HEK293 (cell line): ENCODE measurements around the gene PCNX4.

Source experiments
- CTCF ChIA-PET: fragments of 350-600 bp; formaldehyde crosslinking; extraction: SDS; loops from one replicate; lab custom pipeline; 2021; ENCODE audit warnings: antibody characterized with exemption; lab: Yijun Ruan, JAX
- POLR2A ChIA-PET: fragments of 300-600 bp; formaldehyde crosslinking; extraction: SDS; loops from one replicate; lab custom pipeline; 2020; ENCODE audit warnings: antibody characterized with exemption, inconsistent platforms; lab: Yijun Ruan, JAX
- H3K27ac ChIP-seq: fragments of 200-500 bp; sonication (Bioruptor generic); 2 replicates; pipeline ENCODE4 v1.5.1; 2014; ENCODE audit warnings: low read depth, low read length, control low read depth, inconsistent platforms; ENCODE audit errors: extremely low read depth
- H3K36me3 ChIP-seq, 2 experiments: fragments of 200-500 bp in 1 of 2; sonication (Bioruptor generic) in 1 of 2; 1 replicate in 1 of 2; 2 replicates in 1 of 2; pipeline ENCODE4 v1.5.1; 2014 to 2017; ENCODE audit warnings: inconsistent platforms in 2 of 2, low read length in 2 of 2; ENCODE audit not compliant: control insufficient read depth in 2 of 2, insufficient read depth in 1 of 2
- H3K4me1 ChIP-seq: fragments of 200-500 bp; sonication (Bioruptor generic); 2 replicates; pipeline ENCODE4 v1.5.1; 2014; ENCODE audit warnings: mild to moderate bottlenecking, low read length, inconsistent platforms; ENCODE audit not compliant: control insufficient read depth, insufficient read depth
- H3K4me3 ChIP-seq: 2 replicates; pipeline ENCODE4 v1.5.1; 2011; ENCODE audit warnings: low read depth, mild to moderate bottlenecking, control low read depth, low read length, moderate library complexity
- H3K9me3 ChIP-seq: fragments of 200-500 bp; sonication (Bioruptor generic); 2 replicates; pipeline ENCODE4 v1.5.1; 2014; ENCODE audit warnings: low read depth, low read length, inconsistent platforms; ENCODE audit not compliant: control insufficient read depth, insufficient read depth
- ATF2 ChIP-seq: fragments of 450-650 bp; formaldehyde crosslinking; IDR thresholded peaks from 2 replicates; pipeline ENCODE4 v1.5.1; 2016; ENCODE audit warnings: missing biosample characterization, missing genetic modification characterization, low read depth
- BCL11A ChIP-seq: fragments of 450-650 bp; formaldehyde crosslinking; IDR thresholded peaks from 2 replicates; pipeline ENCODE4 v1.5.1; 2016; ENCODE audit warnings: low read depth, missing biosample characterization, missing genetic modification characterization
- BCL11B ChIP-seq: fragments of 450-650 bp; formaldehyde crosslinking; IDR thresholded peaks from 2 replicates; pipeline ENCODE4 v1.5.1; 2016; ENCODE audit warnings: low read depth, missing biosample characterization, missing genetic modification characterization
- GLI2 ChIP-seq: fragments of 450-650 bp; formaldehyde crosslinking; IDR thresholded peaks from 2 replicates; pipeline ENCODE4; 2017; ENCODE audit warnings: missing biosample characterization, missing genetic modification characterization, low read depth, borderline replicate concordance
- KLF16 ChIP-seq: fragments of 450-650 bp; formaldehyde crosslinking; IDR thresholded peaks from 2 replicates; pipeline ENCODE4 v1.5.1; 2017; ENCODE audit warnings: missing biosample characterization, missing genetic modification characterization
- SETDB1 ChIP-seq: IDR thresholded peaks from one replicate; pipeline ENCODE4 v1.6.1; 2017; ENCODE audit warnings: mild to moderate bottlenecking, low read length, moderate library complexity, mixed read lengths; ENCODE audit not compliant: insufficient read length
- SP7 ChIP-seq: fragments of 450-650 bp; formaldehyde crosslinking; IDR thresholded peaks from 2 replicates; pipeline ENCODE4 v1.5.1; 2016; ENCODE audit warnings: missing biosample characterization, missing genetic modification characterization
- TCF7L2 ChIP-seq: IDR thresholded peaks from 2 replicates; pipeline ENCODE4 v1.6.1; 2011; ENCODE audit warnings: low read depth, mild to moderate bottlenecking, inconsistent platforms, low read length, moderate library complexity, borderline replicate concordance
- ZFP41 ChIP-seq: fragments of 450-650 bp; formaldehyde crosslinking; IDR thresholded peaks from 2 replicates; pipeline ENCODE4 v1.5.1; 2016; ENCODE audit warnings: missing biosample characterization, missing genetic modification characterization, borderline replicate concordance
- ZNF16 ChIP-seq: fragments of 450-650 bp; formaldehyde crosslinking; IDR thresholded peaks from 2 replicates; pipeline ENCODE4 v1.5.1; 2016; ENCODE audit warnings: low read depth, missing biosample characterization, missing genetic modification characterization
- ZNF341 ChIP-seq: fragments of 450-650 bp; formaldehyde crosslinking; IDR thresholded peaks from 2 replicates; pipeline ENCODE4; 2016; ENCODE audit warnings: low read depth, missing biosample characterization, missing genetic modification characterization
- ZNF350 ChIP-seq: fragments of 450-650 bp; formaldehyde crosslinking; IDR thresholded peaks from 2 replicates; pipeline ENCODE4 v1.5.0; 2017; ENCODE audit warnings: missing biosample characterization, mild to moderate bottlenecking, missing genetic modification characterization
- ZNF529 ChIP-seq: fragments of 450-650 bp; formaldehyde crosslinking; IDR thresholded peaks from 2 replicates; pipeline ENCODE4 v1.5.1; 2017; ENCODE audit warnings: missing genetic modification characterization, missing biosample characterization; ENCODE audit not compliant: insufficient replicate concordance
- ZNF555 ChIP-seq: fragments of 450-650 bp; formaldehyde crosslinking; conservative IDR thresholded peaks from 2 replicates; pipeline ENCODE4 v1.5.1; 2017; ENCODE audit warnings: missing biosample characterization, mild to moderate bottlenecking, missing genetic modification characterization, inconsistent platforms
- ZNF561 ChIP-seq: fragments of 450-650 bp; IDR thresholded peaks from 2 replicates; pipeline ENCODE4 v1.5.1; 2018; ENCODE audit warnings: missing biosample characterization, missing genetic modification characterization, borderline replicate concordance
- ZNF621 ChIP-seq: fragments of 450-650 bp; formaldehyde crosslinking; IDR thresholded peaks from 2 replicates; pipeline ENCODE4 v1.5.1; 2017; ENCODE audit warnings: missing biosample characterization, missing genetic modification characterization
- ZNF629 ChIP-seq: fragments of 450-650 bp; formaldehyde crosslinking; IDR thresholded peaks from 2 replicates; pipeline ENCODE4 v1.5.1; 2017; ENCODE audit warnings: missing biosample characterization, missing genetic modification characterization
- ZNF747 ChIP-seq: fragments of 450-650 bp; formaldehyde crosslinking; IDR thresholded peaks from 2 replicates; pipeline ENCODE4 v1.5.1; 2016; ENCODE audit warnings: missing biosample characterization, missing genetic modification characterization
- ZNF776 ChIP-seq: fragments of 450-650 bp; formaldehyde crosslinking; IDR thresholded peaks from 2 replicates; pipeline ENCODE4 v1.5.0; 2017; ENCODE audit warnings: missing biosample characterization, missing genetic modification characterization, borderline replicate concordance
- ZNF792 ChIP-seq: fragments of 450-650 bp; formaldehyde crosslinking; IDR thresholded peaks from 2 replicates; pipeline ENCODE4 v1.5.1; 2016; ENCODE audit warnings: missing biosample characterization, missing genetic modification characterization
- ZSCAN23 ChIP-seq: fragments of 450-650 bp; formaldehyde crosslinking; IDR thresholded peaks from 2 replicates; pipeline ENCODE4 v1.5.1; 2016; ENCODE audit warnings: missing biosample characterization, missing genetic modification characterization
- TF ChIP-seq, protein P1 (sequence below): fragments of 450-650 bp; formaldehyde crosslinking; IDR thresholded peaks from 2 replicates; pipeline ENCODE4; 2016; ENCODE audit warnings: missing biosample characterization, missing genetic modification characterization
- TF ChIP-seq, protein P2 (sequence below): fragments of 450-650 bp; formaldehyde crosslinking; IDR thresholded peaks from 2 replicates; pipeline ENCODE4 v1.5.1; 2016; ENCODE audit warnings: missing biosample characterization, missing genetic modification characterization
- TF ChIP-seq, protein P3 (sequence below): fragments of 450-650 bp; formaldehyde crosslinking; IDR thresholded peaks from 2 replicates; pipeline ENCODE4 v1.5.1; 2017; ENCODE audit warnings: missing biosample characterization, mild to moderate bottlenecking, missing genetic modification characterization, moderate library complexity
- TF ChIP-seq, protein P4 (sequence below): fragments of 450-650 bp; IDR thresholded peaks from 2 replicates; pipeline ENCODE4 v1.5.1; 2018; ENCODE audit warnings: missing biosample characterization, missing genetic modification characterization

Gene PCNX4

DNA sequence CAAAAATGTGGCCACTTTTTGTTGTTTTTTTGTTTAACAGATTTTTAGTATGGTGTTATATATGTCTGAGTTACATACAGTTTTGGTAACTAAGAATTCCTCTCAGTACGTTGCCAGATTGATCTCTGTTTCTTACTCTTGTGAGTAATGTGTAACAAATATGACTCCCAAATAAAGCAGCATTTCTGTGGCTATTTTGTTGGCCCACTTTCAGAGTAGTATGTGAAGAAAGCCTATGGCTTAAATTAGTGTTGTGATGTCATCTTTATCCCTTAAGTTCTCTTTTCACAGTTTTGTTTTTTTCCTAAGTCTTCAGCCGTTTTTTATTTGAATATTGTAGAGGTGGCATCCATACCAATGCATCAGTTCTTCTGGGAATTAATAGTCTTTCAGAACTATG, 10.7 kb downstream of the PCNX4 start:
- TF ChIP-seq ZNF629, result no peak
- peak; percentile 62; the same call in 1 of the 2 replicates for TF ChIP-seq ATF2 (tag by site-specific recombination)
- TF ChIP-seq, all 188 proteins: peak for 1
- Histone ChIP-seq H3K9me3 (no peaks in the 10 kb centered on the region), H3K27ac (no peak overlapping the region), H3K4me1 (no peaks in the 10 kb centered on the region), H3K36me3 (peaks cover 4 to 8% of the 10 kb centered on the region in 2 experiments; a peak in 2 of 3 replicates), H3K4me3 (no peak overlapping the region)
- ChIA-PET POLR2A (no interaction called here), CTCF (no interaction called here)

DNA sequence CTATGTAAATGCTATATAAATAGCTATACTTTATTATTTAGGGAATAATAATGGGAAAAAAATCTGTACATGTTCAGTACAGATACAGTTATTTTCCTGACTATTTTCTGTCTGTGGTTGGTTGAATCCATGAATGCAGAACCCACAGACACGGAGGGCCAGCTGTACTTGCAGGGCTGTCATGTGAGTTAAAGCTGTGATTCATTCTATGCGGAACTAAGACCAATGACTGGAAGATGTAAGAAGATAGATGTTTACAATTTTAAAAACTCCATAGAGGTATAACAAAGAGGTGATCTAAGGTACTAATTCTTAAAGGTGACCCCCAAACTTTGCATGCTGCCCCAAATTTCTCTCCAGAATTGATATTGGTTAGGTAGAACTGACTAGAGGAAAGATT, 14.6 kb downstream of the PCNX4 start:
- H3K9me3 ChIP-seq, result no peaks in the 10 kb centered on the region
- no peak for TF ChIP-seq ZNF776 (tag by site-specific recombination)
- TF ChIP-seq BCL11B (tag by site-specific recombination), result no peak
- no peak for TF ChIP-seq ZNF16 (tag by site-specific recombination)
- TF ChIP-seq TCF7L2, result no peak
- TF ChIP-seq, protein P1, sequence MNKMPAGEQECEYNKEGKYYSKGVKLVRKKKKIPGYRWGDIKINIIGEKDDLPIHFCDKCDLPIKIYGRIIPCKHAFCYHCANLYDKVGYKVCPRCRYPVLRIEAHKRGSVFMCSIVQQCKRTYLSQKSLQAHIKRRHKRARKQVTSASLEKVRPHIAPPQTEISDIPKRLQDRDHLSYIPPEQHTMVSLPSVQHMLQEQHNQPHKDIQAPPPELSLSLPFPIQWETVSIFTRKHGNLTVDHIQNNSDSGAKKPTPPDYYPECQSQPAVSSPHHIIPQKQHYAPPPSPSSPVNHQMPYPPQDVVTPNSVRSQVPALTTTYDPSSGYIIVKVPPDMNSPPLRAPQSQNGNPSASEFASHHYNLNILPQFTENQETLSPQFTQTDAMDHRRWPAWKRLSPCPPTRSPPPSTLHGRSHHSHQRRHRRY, result no peak
- no peak for TF ChIP-seq ZFP41 (tag by site-specific recombination)
- no peak for TF ChIP-seq GLI2
- no peak for TF ChIP-seq ZNF561 (tag by site-specific recombination)
- TF ChIP-seq ZNF350 (tag by site-specific recombination), result no peak
- no peaks in the 10 kb centered on the region for H3K4me1 ChIP-seq
- H3K36me3 ChIP-seq, result peaks cover 6 to 23% of the 10 kb centered on the region in 2 experiments; a peak in 1 of 3 replicates
- ChIA-PET POLR2A (no interaction called here), CTCF (no interaction called here)
- no peak overlapping the region for H3K4me3 ChIP-seq
- no peak overlapping the region for H3K27ac ChIP-seq

GRCh38 chr14:60107477-60107876, 15.8 kb downstream of the PCNX4 start:
- Histone ChIP-seq H3K27ac (no peak overlapping the region), H3K4me1 (no peaks in the 10 kb centered on the region), H3K9me3 (no peaks in the 10 kb centered on the region), H3K4me3 (no peak overlapping the region), H3K36me3 (peaks cover 6 to 23% of the 10 kb centered on the region in 2 experiments; a peak in 1 of 3 replicates)
- POLR2A ChIA-PET, result no interaction called here
- CTCF ChIA-PET, result no interaction called here
- TF ChIP-seq, protein P2, sequence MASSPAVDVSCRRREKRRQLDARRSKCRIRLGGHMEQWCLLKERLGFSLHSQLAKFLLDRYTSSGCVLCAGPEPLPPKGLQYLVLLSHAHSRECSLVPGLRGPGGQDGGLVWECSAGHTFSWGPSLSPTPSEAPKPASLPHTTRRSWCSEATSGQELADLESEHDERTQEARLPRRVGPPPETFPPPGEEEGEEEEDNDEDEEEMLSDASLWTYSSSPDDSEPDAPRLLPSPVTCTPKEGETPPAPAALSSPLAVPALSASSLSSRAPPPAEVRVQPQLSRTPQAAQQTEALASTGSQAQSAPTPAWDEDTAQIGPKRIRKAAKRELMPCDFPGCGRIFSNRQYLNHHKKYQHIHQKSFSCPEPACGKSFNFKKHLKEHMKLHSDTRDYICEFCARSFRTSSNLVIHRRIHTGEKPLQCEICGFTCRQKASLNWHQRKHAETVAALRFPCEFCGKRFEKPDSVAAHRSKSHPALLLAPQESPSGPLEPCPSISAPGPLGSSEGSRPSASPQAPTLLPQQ (tag by site-specific recombination), result no peak
- TF ChIP-seq ZSCAN23, result no peak
- TF ChIP-seq, protein P3, sequence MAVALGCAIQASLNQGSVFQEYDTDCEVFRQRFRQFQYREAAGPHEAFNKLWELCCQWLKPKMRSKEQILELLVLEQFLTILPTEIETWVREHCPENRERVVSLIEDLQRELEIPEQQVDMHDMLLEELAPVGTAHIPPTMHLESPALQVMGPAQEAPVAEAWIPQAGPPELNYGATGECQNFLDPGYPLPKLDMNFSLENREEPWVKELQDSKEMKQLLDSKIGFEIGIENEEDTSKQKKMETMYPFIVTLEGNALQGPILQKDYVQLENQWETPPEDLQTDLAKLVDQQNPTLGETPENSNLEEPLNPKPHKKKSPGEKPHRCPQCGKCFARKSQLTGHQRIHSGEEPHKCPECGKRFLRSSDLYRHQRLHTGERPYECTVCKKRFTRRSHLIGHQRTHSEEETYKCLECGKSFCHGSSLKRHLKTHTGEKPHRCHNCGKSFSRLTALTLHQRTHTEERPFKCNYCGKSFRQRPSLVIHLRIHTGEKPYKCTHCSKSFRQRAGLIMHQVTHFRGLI (tag by site-specific recombination), result no peak
- TF ChIP-seq ZNF621 (tag by site-specific recombination), result no peak
- TF ChIP-seq ZNF341 (tag by site-specific recombination), result no peak
- TF ChIP-seq SP7 (tag by site-specific recombination), result no peak
- no peak for TF ChIP-seq SETDB1
- TF ChIP-seq, protein P4, sequence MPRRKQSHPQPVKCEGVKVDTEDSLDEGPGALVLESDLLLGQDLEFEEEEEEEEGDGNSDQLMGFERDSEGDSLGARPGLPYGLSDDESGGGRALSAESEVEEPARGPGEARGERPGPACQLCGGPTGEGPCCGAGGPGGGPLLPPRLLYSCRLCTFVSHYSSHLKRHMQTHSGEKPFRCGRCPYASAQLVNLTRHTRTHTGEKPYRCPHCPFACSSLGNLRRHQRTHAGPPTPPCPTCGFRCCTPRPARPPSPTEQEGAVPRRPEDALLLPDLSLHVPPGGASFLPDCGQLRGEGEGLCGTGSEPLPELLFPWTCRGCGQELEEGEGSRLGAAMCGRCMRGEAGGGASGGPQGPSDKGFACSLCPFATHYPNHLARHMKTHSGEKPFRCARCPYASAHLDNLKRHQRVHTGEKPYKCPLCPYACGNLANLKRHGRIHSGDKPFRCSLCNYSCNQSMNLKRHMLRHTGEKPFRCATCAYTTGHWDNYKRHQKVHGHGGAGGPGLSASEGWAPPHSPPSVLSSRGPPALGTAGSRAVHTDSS (tag by site-specific recombination), result no peak
- no peak for TF ChIP-seq KLF16 (tag by site-specific recombination)
- no peak for TF ChIP-seq ZNF747 (tag by site-specific recombination)
- no peak for TF ChIP-seq ZNF555 (tag by site-specific recombination)
- TF ChIP-seq BCL11A (tag by site-specific recombination), result no peak
- TF ChIP-seq ZNF792, result no peak
- no peak for TF ChIP-seq ZNF529
